SU-DHL-6 (cell line): ENCODE data around the gene RHOT2.

Source experiments
- CTCF ChIP-seq: fragments of 200-600 bp; sonication (generic); IDR thresholded peaks from one replicate; pipeline ENCODE4 v1.5.1; 2017; ENCODE audit warnings: antibody characterized with exemption, mild to moderate bottlenecking, low read length, moderate library complexity; ENCODE audit not compliant: insufficient read depth, poor library complexity, severe bottlenecking
- EZH2phosphoT487 ChIP-seq: fragments of 200-600 bp; sonication (generic), shearing (Covaris generic); conservative IDR thresholded peaks from 2 replicates; pipeline ENCODE4 v1.6.1; 2018; ENCODE audit warnings: mild to moderate bottlenecking, antibody characterized with exemption, low read length, moderate library complexity, mixed read lengths

DNA sequence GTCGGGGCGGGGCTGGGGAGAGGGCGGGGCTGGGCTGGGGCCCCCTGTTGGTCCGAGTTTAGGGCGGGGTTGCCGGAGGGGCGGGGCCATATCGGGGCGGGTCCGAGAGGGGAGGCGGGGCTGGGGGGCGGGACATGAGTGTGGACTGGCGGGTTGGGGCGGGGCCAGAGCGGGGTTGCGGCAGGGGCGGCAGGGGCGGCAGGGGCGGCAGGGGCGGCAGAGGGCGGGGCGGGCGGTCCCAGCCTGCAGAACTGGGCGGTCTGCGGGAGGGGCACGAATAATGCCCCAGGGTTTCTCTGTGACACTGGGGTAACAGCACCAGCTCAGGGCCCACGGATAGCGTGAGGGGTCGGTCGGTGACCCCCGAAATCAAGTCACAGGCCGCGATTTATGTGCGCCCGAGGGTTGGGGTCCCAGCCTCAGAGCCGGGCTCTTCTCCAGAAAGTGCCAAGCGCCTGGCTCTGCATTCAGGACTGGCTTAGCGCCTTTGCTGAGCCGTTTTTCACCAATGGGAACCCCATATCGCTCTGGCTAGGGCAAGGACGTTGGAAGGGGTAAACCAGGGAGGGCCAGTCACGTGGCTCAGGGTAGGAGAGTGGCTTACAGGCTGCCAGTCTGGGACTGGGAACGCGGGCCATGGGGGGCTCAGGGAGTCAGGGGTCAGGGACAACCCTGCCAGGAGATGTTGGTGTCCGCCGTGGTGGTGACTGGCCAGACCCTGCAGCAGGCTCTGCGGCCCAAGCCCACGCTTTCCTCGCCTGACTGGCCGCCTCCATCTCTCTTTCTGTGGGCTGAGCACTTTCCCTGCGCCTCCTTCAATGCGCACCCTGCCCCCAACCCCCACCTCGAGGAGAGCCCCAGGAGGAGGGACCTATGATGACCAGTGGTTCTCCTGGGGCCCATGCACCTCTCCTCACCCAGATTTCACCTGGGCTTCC, 30.6 kb upstream of the RHOT2 start:
- TF ChIP-seq CTCF = no peak
- TF ChIP-seq EZH2phosphoT487 = no peak
